HCT116 (cell line): Measurements from ENCODE around the gene DNAJC5G. TPM values are rescaled to one million over a fixed set of nuclear protein-coding genes. Genes with fewer than 3 reads are reported as not detected.
"Not testable (repeated sequence)": the region's sequence is repeated elsewhere in the genome, so short reads cannot be mapped to it uniquely, and the experiment has no call there.

Experiments
- ATAC-seq: fragments of 200-7000 bp; cut with Tn5 transposase; 2 replicates; pipeline ENCODE4 v1.9.1; 2020; ENCODE audit warnings: mild to moderate bottlenecking, moderate library complexity
- BruUV-seq: library from RNA; stranded (reverse); fragments of 400-500 nt; replicated peaks from 2 replicates; lab custom pipeline; 2021; lab: Mats Ljungman, UMichigan
- CTCF ChIA-PET: fragments of 300-600 bp; sonication (Branson Sonifier 250); formaldehyde crosslinking; loops from one replicate; lab custom pipeline; 2021; ENCODE audit warnings: antibody characterized with exemption; lab: Charles Lee
- POLR2A ChIA-PET: fragments of 300-600, 350-600 bp; sonication (Branson Sonifier 250); formaldehyde crosslinking; loops from one replicate; lab custom pipeline; 2021; ENCODE audit warnings: antibody characterized with exemption; lab: Charles Lee
- RAD21 ChIA-PET, 2 experiments: fragments of 300-600 bp; sonication (Branson Sonifier 250); formaldehyde crosslinking; loops; one replicate each; lab custom pipeline; 2023; ENCODE audit warnings: low total read pairs in 2 of 2; ENCODE audit not compliant: uncharacterized antibody in 2 of 2, unreplicated experiment in 2 of 2, low non-redundant PET in 1 of 2; lab: Charles Lee
- DNase-seq: peaks from one replicate; pipeline ENCODE4 v3.0.0-alpha.2; 2010; ENCODE audit warnings: low read depth, low spot score
- H2AFZ ChIP-seq: fragments of 200-600 bp; shearing (Covaris generic), sonication (generic); 2 replicates; pipeline ENCODE4 v1.6.1; 2017; ENCODE audit warnings: low read depth, mixed run types, mixed read lengths, antibody characterized with exemption, low read length; ENCODE audit not compliant: poor library complexity, severe bottlenecking
- H3K27ac ChIP-seq: 2 replicates; pipeline ENCODE4 v1.5.1; 2012; ENCODE audit warnings: low read depth, low read length
- H3K27me3 ChIP-seq: fragments of 200-600 bp; sonication (generic); 2 replicates; pipeline ENCODE4 v1.6.1; 2016; ENCODE audit warnings: mixed run types, low read length, mixed read lengths; ENCODE audit not compliant: insufficient read depth
- H3K36me3 ChIP-seq, 2 experiments: fragments of 200-500 bp in 1 of 2; fragments of 200-600 bp in 1 of 2; sonication (Bioruptor generic) in 1 of 2; sonication (generic) in 1 of 2; 2 replicates each; pipeline versions ENCODE4 v1.5.1 to v1.6.1; 2014 to 2016; ENCODE audit warnings: low read length in 2 of 2, inconsistent platforms in 1 of 2, mixed read lengths in 1 of 2, mixed run types in 1 of 2; ENCODE audit not compliant: insufficient read depth in 2 of 2, control insufficient read depth in 1 of 2
- H3K4me1 ChIP-seq, 2 experiments: fragments of 200-600 bp in 1 of 2; sonication (generic) in 1 of 2; 2 replicates each; pipeline versions ENCODE4 v1.5.1 to v1.6.1; 2012 to 2017; ENCODE audit warnings: low read length in 2 of 2, inconsistent platforms in 1 of 2, mild to moderate bottlenecking in 1 of 2, mixed read lengths in 1 of 2, mixed run types in 1 of 2, moderate library complexity in 1 of 2; ENCODE audit not compliant: insufficient read depth in 2 of 2, control insufficient read depth in 1 of 2
- H3K4me2 ChIP-seq: fragments of 200-600 bp; sonication (generic); 2 replicates; pipeline ENCODE4 v1.6.1; 2017; ENCODE audit warnings: mixed run types, low read length, mixed read lengths
- H3K4me3 ChIP-seq, 2 experiments: fragments of 200-600 bp in 1 of 2; sonication (generic) in 1 of 2; replicated peaks in 1 of 2; 2 replicates each; pipeline ENCODE4 v1.5.1; 2011 to 2016; ENCODE audit warnings: low read length in 2 of 2, control low read depth in 1 of 2, low read depth in 1 of 2, mild to moderate bottlenecking in 1 of 2, mixed read lengths in 1 of 2, mixed run types in 1 of 2
- H3K79me2 ChIP-seq: fragments of 200-600 bp; sonication (generic); 2 replicates; pipeline ENCODE4 v1.6.1; 2017; ENCODE audit warnings: mild to moderate bottlenecking, mixed run types, low read length, moderate library complexity, mixed read lengths; ENCODE audit not compliant: insufficient read depth
- H3K9ac ChIP-seq: fragments of 200-600 bp; sonication (generic); 2 replicates; pipeline ENCODE4 v1.6.1; 2016; ENCODE audit warnings: low read length, mixed read lengths
- H3K9me2 ChIP-seq: fragments of 200-600 bp; sonication (generic), shearing (Covaris generic); 2 replicates; pipeline ENCODE4 v1.6.1; 2017; ENCODE audit warnings: mixed run types, mild to moderate bottlenecking, moderate library complexity; ENCODE audit not compliant: insufficient read depth
- H3K9me3 ChIP-seq, 2 experiments: fragments of 200-500 bp in 1 of 2; fragments of 200-600 bp in 1 of 2; sonication (Bioruptor generic) in 1 of 2; sonication (generic) in 1 of 2; 2 replicates each; pipeline ENCODE4 v1.6.1; 2014 to 2017; ENCODE audit warnings: low read length in 2 of 2, mixed read lengths in 2 of 2, inconsistent platforms in 1 of 2, low read depth in 1 of 2, mild to moderate bottlenecking in 1 of 2, mixed run types in 1 of 2, moderate library complexity in 1 of 2; ENCODE audit not compliant: control insufficient read depth in 1 of 2, insufficient read depth in 1 of 2
- H4K20me1 ChIP-seq: fragments of 200-600 bp; sonication (generic), shearing (Covaris generic); 2 replicates; pipeline ENCODE4 v1.6.1; 2017; ENCODE audit warnings: mixed run types, mild to moderate bottlenecking, moderate library complexity; ENCODE audit not compliant: insufficient read depth
- ATF3 ChIP-seq: IDR thresholded peaks from 2 replicates; pipeline ENCODE4 v1.6.1; 2012
- CBX3 ChIP-seq: IDR thresholded peaks from 2 replicates; pipeline ENCODE4 v1.6.1; 2012; ENCODE audit warnings: low read depth
- EGR1 ChIP-seq: IDR thresholded peaks from 2 replicates; pipeline ENCODE4 v1.6.1; 2012; ENCODE audit warnings: low read depth
- POLR2A ChIP-seq: IDR thresholded peaks from 2 replicates; pipeline ENCODE4 v1.7.0; 2011; ENCODE audit warnings: borderline replicate concordance; ENCODE audit not compliant: insufficient read depth, insufficient read length; ENCODE audit errors: extremely low read depth
- REST ChIP-seq: IDR thresholded peaks from 2 replicates; pipeline ENCODE4 v1.6.1; 2012; ENCODE audit warnings: low read depth
- SRF ChIP-seq: IDR thresholded peaks from 2 replicates; pipeline ENCODE4 v1.6.1; 2012; ENCODE audit warnings: low read depth
- TCF7L2 ChIP-seq: IDR thresholded peaks from 2 replicates; pipeline ENCODE4 v1.7.0; 2011; ENCODE audit warnings: borderline replicate concordance, inconsistent platforms; ENCODE audit not compliant: insufficient read depth, insufficient read length; ENCODE audit errors: extremely low read depth
- ZBTB33 ChIP-seq: IDR thresholded peaks from 2 replicates; pipeline ENCODE4 v1.6.1; 2011; ENCODE audit warnings: mild to moderate bottlenecking, low read length, moderate library complexity; ENCODE audit not compliant: insufficient replicate concordance; ENCODE audit errors: extremely low read depth
- ZFX ChIP-seq: fragments of 450-650 bp; IDR thresholded peaks from 2 replicates; pipeline ENCODE4 v1.6.1; 2017
- intact Hi-C: fragments of 100-400 bp; cut with micrococcal nuclease; formaldehyde crosslinking; loops from 2 replicates; pipeline ENCODE4 v1.10.0; 2022
- total RNA-seq: library from RNA; stranded (reverse); gene quantifications from one replicate; pipeline ENCODE4 v1.2.1, GENCODE V29; 2021; ENCODE audit not compliant: unreplicated experiment

Gene DNAJC5G
- total RNA-seq, 1 experiment from 2014 or later, result 2.5 TPM

GRCh38 chr2:27272537-27273522 lies 2.4 kb upstream of the DNAJC5G start:
- H3K36me3 ChIP-seq, H3K9ac ChIP-seq, H3K79me2 ChIP-seq, CTCF ChIA-PET, H3K4me1 ChIP-seq, H2AFZ ChIP-seq, H3K4me3 ChIP-seq, H3K9me2 ChIP-seq, BruUV-seq, H3K27me3 ChIP-seq, DNase-seq, H4K20me1 ChIP-seq, intact Hi-C loops, H3K27ac ChIP-seq, ATAC-seq, H3K9me3 ChIP-seq, H3K4me2 ChIP-seq: not testable (repeated sequence)
- ChIA-PET POLR2A (interaction anchor here (1.8 kb wide), 1 partner anchor 9 kb away, joined by 6 read pairs; the partner anchor contains the start of gene SLC30A3), RAD21 (interaction anchor here in 1 of 2 experiments (0.7 kb wide), 1 partner anchor 219 kb away, joined by 3 read pairs; no protein-coding TSS in a partner anchor)

GRCh38 chr2:27278010-27278409 lies 2.8 kb downstream of the DNAJC5G start:
- Histone ChIP-seq H3K4me3 (no peak overlapping the region), H3K9me2 (no peaks in the 10 kb centered on the region), H3K9ac (no peak overlapping the region), H4K20me1 (no peaks in the 10 kb centered on the region), H3K4me2 (no peak overlapping the region), H3K27ac (no peak overlapping the region), H3K9me3 (no peaks in the 10 kb centered on the region), H3K79me2 (no peaks in the 10 kb centered on the region), H2AFZ (no peak overlapping the region), H3K36me3 (no peaks in the 10 kb centered on the region), H3K27me3 (no peaks in the 10 kb centered on the region), H3K4me1 (peaks cover 2 to 24% of the 10 kb centered on the region in 2 experiments; a peak in 3 of 4 replicates)
- ATAC-seq (no peak), DNase-seq (no peak)
- no TSS peak for BruUV-seq
- RAD21 ChIA-PET, result no interaction called here
- POLR2A ChIA-PET, result no interaction called here
- CTCF ChIA-PET, result interaction anchor here (5.6 kb wide), 1 partner anchor 14 kb away, joined by 50 read pairs; no protein-coding TSS in a partner anchor
- intact Hi-C loops, result no loop called here
- TF ChIP-seq ZBTB33 (no peak), ATF3 (no peak), EGR1 (no peak), REST (no peak), ZFX (no peak), POLR2A (no peak), TCF7L2 (no peak), CBX3 (no peak), SRF (no peak)
